GM19372 (cell line): Measurements from ENCODE around the gene JMJD8.

ENCODE experiments used
- ATAC-seq: cut with Tn5 transposase; IDR thresholded peaks from one replicate; pipeline ENCODE4 v1.9.1; 2021; ENCODE audit warnings: mild to moderate bottlenecking, low read depth, moderate library complexity; ENCODE audit not compliant: unreplicated experiment

Gene JMJD8

GRCh38 chr16:684071-684794 is at the start of gene JMJD8:
JMJD8 (minus strand) TSS chr16:684334; CDS start chr16:684319, 15 bp downstream.
- peak; percentile 66 for ATAC-seq

GRCh38 chr16:733382-734207 is 49.5 kb upstream of the JMJD8 start:
- no peak for ATAC-seq

GRCh38 chr16:732936-733335 is 48.8 kb upstream of the JMJD8 start:
- no peak for ATAC-seq

- ATAC-seq: no peak
These were observed 48.2 kb upstream of the JMJD8 start for GRCh38 chr16:732332-732731.

GRCh38 chr16:730666-731509 is 46.8 kb upstream of the JMJD8 start:
- ATAC-seq: no peak

GRCh38 chr16:729768-730665 is 45.9 kb upstream of the JMJD8 start:
- ATAC-seq: no peak

GRCh38 chr16:728890-729744 is 45.0 kb upstream of the JMJD8 start:
- no peak for ATAC-seq

GRCh38 chr16:728131-728889 is 44.2 kb upstream of the JMJD8 start:
- ATAC-seq: peak; percentile 42

GRCh38 chr16:727291-727977 is 43.3 kb upstream of the JMJD8 start:
- no peak for ATAC-seq

GRCh38 chr16:726438-727290 is 42.5 kb upstream of the JMJD8 start, which contains the start of the genes CCDC78 and HAGHL:
CCDC78 (minus strand) TSS chr16:726443; CDS start chr16:726367, 76 bp downstream.
HAGHL (plus strand) TSS chr16:727106; CDS start chr16:727510, 404 bp downstream.
- no peak for ATAC-seq

GRCh38 chr16:726188-726437 is 42.0 kb upstream of the JMJD8 start:
- no peak for ATAC-seq

GRCh38 chr16:725463-726187 is 41.5 kb upstream of the JMJD8 start:
- no peak for ATAC-seq

GRCh38 chr16:725041-725376 is 40.9 kb upstream of the JMJD8 start:
- ATAC-seq: no peak

GRCh38 chr16:724188-725040 is 40.3 kb upstream of the JMJD8 start:
- no peak for ATAC-seq

GRCh38 chr16:723695-724094 is 39.6 kb upstream of the JMJD8 start:
- ATAC-seq: no peak
